ENCODE results near the gene AHDC1. TPM values are rescaled to one million over a fixed set of nuclear protein-coding genes. Genes with fewer than 3 reads are reported as not detected.

AHDC1 gene
- total RNA-seq, 4 donors from 2014 or later, result 37.7 to 63.0 (median 52.5) TPM

DNA sequence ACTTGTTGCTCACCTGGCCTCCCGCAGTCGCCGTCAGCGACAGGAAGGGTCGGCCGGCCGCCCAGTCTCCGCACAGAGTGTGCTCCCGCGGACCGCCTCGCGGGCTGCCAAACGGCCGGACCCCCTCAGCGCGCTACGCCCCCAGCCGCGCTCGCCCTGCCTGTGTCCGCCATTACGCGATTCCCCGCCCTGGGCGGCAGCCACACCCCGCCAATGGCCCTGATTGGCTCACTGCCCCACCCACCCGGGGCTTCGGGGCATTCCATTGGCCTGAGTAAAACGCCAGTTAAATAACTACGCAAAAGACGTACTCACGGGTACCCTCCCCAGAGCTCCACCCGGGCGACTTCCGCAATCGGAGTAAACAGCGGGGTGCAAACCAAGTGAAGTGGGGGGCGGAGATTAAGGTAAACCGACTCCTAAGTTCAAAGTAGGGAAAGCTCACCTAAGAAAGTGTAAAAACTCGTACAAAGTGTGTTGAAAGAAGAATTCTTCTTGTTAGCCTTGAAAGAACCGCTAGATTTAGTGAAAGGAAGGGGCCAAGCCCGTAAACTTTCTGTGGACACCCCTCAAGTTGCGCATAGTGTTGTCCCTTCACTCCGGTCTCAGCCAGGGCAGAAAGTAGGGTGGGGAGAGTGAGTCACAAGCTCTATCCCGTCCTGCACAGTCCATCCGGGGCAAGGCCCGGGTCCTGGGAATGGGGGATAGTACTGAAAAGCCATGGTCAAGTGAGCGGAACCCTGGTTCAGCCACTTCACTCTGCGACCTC lies 113.8 kb downstream of the AHDC1 start, which contains the start of gene WASF2:
WASF2 (minus strand) TSS at position 195 of the 769 bp plus-strand sequence. CDS start 61,277 bp downstream, outside the sequence.
- peak within 1 kb of the TSS; percentile 99 for H3K4me3 ChIP-seq (ENCODE audit: low read depth, poor library complexity, severe bottlenecking)
- intact Hi-C loops (cut with DNase I; ENCODE audit: low total_unique reads), result loop anchor here (10.0 kb wide), 1 partner anchor 55 kb away; no protein-coding TSS in a partner anchor
- TF ChIP-seq, protein P1, sequence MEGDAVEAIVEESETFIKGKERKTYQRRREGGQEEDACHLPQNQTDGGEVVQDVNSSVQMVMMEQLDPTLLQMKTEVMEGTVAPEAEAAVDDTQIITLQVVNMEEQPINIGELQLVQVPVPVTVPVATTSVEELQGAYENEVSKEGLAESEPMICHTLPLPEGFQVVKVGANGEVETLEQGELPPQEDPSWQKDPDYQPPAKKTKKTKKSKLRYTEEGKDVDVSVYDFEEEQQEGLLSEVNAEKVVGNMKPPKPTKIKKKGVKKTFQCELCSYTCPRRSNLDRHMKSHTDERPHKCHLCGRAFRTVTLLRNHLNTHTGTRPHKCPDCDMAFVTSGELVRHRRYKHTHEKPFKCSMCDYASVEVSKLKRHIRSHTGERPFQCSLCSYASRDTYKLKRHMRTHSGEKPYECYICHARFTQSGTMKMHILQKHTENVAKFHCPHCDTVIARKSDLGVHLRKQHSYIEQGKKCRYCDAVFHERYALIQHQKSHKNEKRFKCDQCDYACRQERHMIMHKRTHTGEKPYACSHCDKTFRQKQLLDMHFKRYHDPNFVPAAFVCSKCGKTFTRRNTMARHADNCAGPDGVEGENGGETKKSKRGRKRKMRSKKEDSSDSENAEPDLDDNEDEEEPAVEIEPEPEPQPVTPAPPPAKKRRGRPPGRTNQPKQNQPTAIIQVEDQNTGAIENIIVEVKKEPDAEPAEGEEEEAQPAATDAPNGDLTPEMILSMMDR (IDR thresholded peaks at IDR 0.05), result no peak
- TF ChIP-seq POLR2A (IDR thresholded peaks at IDR 0.05), result peak in 1 of 2 donors; percentile 85
- 1% methylated on average over 32 to 49 of the region's 50 CpGs for WGBS, 2 donors
- DNase-seq (ENCODE audit: low spot score in 2 of 2), result peak; percentile 97 to 100

DNA sequence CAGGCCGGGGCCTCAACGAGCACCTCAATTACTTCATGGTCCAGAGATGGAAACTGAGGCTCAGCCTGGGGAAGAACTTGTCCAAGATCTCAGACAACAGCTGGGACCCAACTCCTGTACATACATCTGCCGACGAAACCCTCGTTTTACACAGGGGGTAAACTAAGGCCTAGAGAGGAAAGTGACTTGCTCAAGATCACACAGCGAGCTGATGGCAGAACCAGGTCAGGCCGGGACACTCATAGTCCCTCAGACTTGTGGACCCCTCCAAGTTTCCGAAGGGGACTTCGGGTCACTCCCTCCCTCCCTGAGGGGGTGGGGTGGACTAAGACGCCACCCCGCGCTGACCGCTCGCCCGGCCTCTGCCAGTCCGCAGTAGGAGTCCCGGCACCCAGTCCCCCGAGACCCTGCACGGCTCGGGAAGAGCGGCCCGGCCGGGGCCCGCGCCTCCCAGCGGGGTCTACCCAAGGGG lies 114.4 kb downstream of the AHDC1 start:
- H3K4me3 ChIP-seq (ENCODE audit: low read depth, poor library complexity, severe bottlenecking), result peak overlapping the region; percentile 99
- TF ChIP-seq, protein P1 (IDR thresholded peaks at IDR 0.05), result no peak
- no peak for TF ChIP-seq POLR2A (IDR thresholded peaks at IDR 0.05)
- WGBS, 2 donors, result 0% methylated on average over 18 to 26 of the region's 26 CpGs
- DNase-seq (ENCODE audit: low spot score in 2 of 2), result peak in 1 of 2 donors; percentile 90
- intact Hi-C loops (cut with DNase I; ENCODE audit: low total_unique reads), result loop anchor here (10.0 kb wide), 1 partner anchor 55 kb away; no protein-coding TSS in a partner anchor

DNA sequence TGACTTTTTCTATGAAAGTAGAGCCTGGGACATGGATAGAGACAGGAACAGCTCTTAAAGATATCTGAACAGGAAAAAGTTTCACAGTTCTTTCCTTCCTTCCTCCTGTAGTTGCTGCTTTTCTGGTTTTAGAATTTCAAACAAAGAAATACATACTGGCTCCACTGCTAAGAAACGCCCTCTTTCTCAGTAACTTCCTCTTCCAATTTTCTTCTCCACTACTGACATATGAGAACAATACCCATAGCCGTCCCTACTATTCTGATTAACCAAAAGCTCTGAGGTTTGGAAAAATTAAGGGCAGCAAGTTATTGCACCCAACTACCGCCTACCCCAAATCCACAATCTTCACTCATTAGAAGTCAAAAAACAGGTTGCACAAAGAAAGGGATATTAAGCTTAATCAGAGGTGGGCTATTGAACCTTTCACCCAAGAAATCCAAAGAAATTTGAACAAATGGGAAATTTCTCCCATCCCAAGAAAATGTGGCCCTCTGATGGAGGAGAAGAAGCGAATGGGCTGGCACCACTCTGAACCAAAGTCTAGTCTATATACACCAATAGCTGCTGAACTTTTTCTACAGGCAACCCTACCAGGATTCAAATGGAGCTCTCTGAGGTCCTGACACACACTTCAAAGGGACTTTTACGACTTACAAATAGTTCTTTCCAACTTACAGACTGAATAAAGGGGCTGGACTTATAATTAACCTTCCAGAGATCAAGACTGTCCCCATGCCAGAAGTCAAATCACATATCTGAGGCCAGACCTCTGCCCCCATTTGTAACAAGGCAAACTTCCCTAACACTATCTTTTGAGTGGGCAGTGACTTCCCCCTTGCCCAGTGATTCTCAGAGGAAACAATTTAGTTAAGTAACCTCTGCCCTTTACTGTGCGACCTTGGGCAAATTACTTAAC lies 115.7 kb downstream of the AHDC1 start:
- H3K4me3 ChIP-seq (ENCODE audit: low read depth, poor library complexity, severe bottlenecking), result no peak overlapping the region
- TF ChIP-seq, protein P1 (IDR thresholded peaks at IDR 0.05), result no peak
- no peak for TF ChIP-seq POLR2A (IDR thresholded peaks at IDR 0.05)
- 3 to 4% methylated on average over 6 of the region's 6 CpGs for WGBS, 2 donors
- peak in 1 of 2 donors; percentile 43 for DNase-seq (ENCODE audit: low spot score in 2 of 2)
- intact Hi-C loops (cut with DNase I; ENCODE audit: low total_unique reads), result loop anchor here (10.0 kb wide), 1 partner anchor 53 kb away; no protein-coding TSS in a partner anchor

GRCh38 chr1:27485363-27485762 lies 118.6 kb downstream of the AHDC1 start:
- 96 to 100% methylated on average over 1 of the region's 1 CpG for WGBS, 2 donors
- intact Hi-C loops (cut with DNase I; ENCODE audit: low total_unique reads), result loop anchor here (10.0 kb wide), 1 partner anchor 51 kb away; no protein-coding TSS in a partner anchor
- DNase-seq (ENCODE audit: low spot score in 2 of 2), result no peak
- TF ChIP-seq, protein P1 (IDR thresholded peaks at IDR 0.05), result no peak
- TF ChIP-seq POLR2A (IDR thresholded peaks at IDR 0.05), result no peak
- H3K4me3 ChIP-seq (ENCODE audit: low read depth, poor library complexity, severe bottlenecking), result no peak overlapping the region

Other genes starting within 250 kb of the AHDC1 start
- gene MAP3K6, start 237.2 kb downstream of the AHDC1 start, total RNA-seq, result 100 to 1,000 TPM in 2 of 4 donors, 10 to 100 TPM in 2; 85.0 to 140 (median 100) TPM
- gene FCN3, start 229.3 kb downstream of the AHDC1 start, total RNA-seq, result 1 to 10 TPM in 3 of 4 donors, not detected in 1; 1.0 to 6.5 (median 1.7) TPM
- gene CD164L2, start 220.8 kb downstream of the AHDC1 start, total RNA-seq, result 10 to 100 TPM in 2 of 4 donors, 1 to 10 TPM in 2; 4.3 to 12.0 (median 10.0) TPM
- gene GPR3, start 211.5 kb downstream of the AHDC1 start, total RNA-seq, result 1 to 10 TPM in 2 of 4 donors, under 1 TPM in 2; 0.22 to 1.3 (median 0.68) TPM
- gene WASF2, start 114.0 kb downstream of the AHDC1 start, total RNA-seq, result 10 to 100 TPM; 53.8 to 76.6 (median 70.3) TPM
- gene FGR, start 31.0 kb upstream of the AHDC1 start, total RNA-seq, result 1 to 10 TPM; 4.3 to 9.8 (median 5.2) TPM
- gene IFI6, start 68.0 kb upstream of the AHDC1 start, total RNA-seq, result 10 to 100 TPM; 11.8 to 21.4 (median 17.2) TPM
- gene FAM76A, start 121.8 kb upstream of the AHDC1 start, total RNA-seq, result 10 to 100 TPM in 3 of 4 donors, 1 to 10 TPM in 1; 9.0 to 17.0 (median 14.2) TPM
- 100 to 1,000 TPM in 1 of 4 donors, 10 to 100 TPM in 3; 58.7 to 115 (median 69.8) TPM for gene STX12, start 169.1 kb upstream of the AHDC1 start, total RNA-seq
- gene PPP1R8, start 226.6 kb upstream of the AHDC1 start, total RNA-seq, result 10 to 100 TPM; 25.1 to 49.1 (median 42.0) TPM